Measurements from ENCODE around the gene SATL1.
A peak's percentile ranks its signal among the peaks of the same experiment; 100 is the strongest.
"Not testable (repeated sequence)": the region's sequence is repeated elsewhere in the genome, so short reads cannot be mapped to it uniquely, and the experiment has no call there.

Gene SATL1, protein sequence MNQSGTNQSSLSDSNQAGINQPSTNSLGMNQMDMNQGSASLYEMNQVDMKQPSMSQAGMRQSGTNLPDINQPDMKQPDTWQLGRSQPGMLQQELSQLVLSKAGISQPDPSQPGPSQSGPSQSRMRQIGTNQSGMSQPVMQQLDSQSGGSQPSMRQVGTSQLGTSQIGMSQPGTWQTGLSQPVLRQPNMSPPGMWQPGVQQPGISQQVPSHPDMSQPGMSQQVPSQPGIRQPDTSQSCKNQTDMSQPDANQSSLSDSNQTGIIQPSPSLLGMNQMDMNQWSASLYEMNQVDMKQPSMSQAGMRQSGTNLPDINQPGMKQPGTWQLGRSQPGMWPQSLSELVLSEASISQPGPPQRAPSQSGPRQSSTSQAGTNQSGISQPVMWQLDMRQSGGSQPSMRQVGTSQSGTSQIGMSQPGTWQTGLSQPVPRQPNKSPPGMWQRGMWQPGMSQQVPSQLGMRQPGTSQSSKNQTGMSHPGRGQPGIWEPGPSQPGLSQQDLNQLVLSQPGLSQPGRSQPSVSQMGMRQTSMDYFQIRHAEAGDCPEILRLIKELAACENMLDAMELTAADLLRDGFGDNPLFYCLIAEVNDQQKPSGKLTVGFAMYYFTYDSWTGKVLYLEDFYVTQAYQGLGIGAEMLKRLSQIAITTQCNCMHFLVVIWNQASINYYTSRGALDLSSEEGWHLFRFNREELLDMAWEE

DNA sequence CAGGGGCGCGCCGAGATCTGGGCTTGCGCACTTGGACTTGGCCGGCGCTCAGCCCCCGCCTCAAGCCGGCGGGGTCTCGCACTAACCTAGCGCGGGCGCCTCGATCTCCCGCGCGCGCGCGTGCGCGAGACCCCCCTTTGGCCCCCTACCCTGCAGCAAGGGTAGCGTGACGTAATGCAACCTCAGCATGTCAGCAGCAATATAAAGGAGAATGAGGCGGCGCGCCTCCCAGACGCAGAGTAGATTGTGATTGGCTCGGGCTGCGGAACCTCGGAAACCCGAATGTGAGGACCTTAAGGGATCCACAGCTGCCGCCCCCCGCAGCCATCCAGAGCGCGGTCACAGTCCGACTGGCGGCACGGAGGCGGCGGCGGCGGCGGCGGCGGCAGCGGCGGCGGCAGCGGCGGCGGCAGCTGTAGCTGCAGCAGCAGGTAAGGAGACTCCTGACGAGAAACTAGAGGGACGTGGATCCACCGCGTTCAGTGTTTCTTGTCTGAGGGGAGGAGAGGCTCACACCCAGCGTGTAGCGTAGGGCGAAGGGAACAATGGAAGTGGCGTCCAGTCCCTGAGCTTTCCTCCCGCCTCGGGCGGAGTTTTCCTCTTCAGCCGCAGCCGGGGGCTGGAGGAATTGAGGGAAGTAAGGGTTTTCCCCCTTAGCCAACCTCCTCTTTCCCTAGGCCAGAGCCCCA is at the start of gene SATL1, which contains the start of gene ZNF711:
Gene SATL1 (minus strand): TSS at position 19 of the 689 bp plus-strand sequence. CDS start 134,811 bp downstream, outside the sequence.
Gene ZNF711 (plus strand): TSS at position 231 of the 689 bp plus-strand sequence. CDS start 3,582 bp downstream, outside the sequence.
- ATAC-seq = peak; percentile 65
- peak within 1 kb of the TSS; percentile 88 for H3K27ac Mint-ChIP-seq
- no peaks in the 10 kb centered on the region for H3K36me3 Mint-ChIP-seq
- peak within 1 kb of the TSS; percentile 88 for H3K4me3 Mint-ChIP-seq
- no peaks in the 10 kb centered on the region for H3K27me3 Mint-ChIP-seq
- H3K9me3 Mint-ChIP-seq = no peaks in the 10 kb centered on the region
- peaks cover 13% of the 10 kb centered on the region for H3K4me1 Mint-ChIP-seq

DNA sequence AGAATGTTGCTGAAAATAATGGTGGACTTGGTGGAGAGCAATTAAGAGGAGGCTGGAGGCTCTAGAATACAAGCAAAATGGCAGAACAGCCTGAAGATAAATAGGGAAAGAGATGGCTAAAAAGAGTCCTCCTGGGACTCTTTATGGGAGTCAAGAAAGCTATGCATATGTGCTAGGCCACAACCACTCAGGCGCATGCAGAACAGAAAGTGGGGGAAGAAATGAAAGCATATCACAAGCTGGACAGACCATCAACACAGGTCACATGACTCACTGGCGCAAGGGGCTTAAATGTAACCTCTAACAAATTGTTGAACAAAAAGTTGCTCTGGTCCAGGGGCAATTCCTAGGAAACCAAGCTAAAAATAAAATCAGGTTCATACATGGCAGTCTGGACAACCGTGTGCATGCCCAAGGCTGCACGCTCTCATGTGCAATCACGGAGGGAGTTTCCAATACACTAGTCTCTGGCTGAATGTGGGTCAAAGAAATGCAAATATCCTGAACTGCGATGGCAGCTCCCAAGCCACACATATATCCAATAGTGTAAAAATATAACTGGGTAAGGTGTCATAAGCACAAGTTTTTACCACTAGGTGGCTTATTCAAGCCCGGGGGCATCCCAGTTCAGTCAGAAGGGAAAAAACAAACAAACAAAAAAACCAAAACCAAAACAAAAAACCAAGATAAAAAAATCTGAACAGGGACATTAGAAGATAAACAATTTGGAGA is 45.6 kb upstream of the SATL1 start:
- Mint-ChIP-seq H3K4me3 (no peak overlapping the region), H3K27me3 (no peaks in the 10 kb centered on the region), H3K27ac (no peak overlapping the region), H3K4me1 (no peaks in the 10 kb centered on the region), H3K9me3 (peaks cover 9% of the 10 kb centered on the region), H3K36me3 (peaks cover 9% of the 10 kb centered on the region)
- no peak for ATAC-seq

DNA sequence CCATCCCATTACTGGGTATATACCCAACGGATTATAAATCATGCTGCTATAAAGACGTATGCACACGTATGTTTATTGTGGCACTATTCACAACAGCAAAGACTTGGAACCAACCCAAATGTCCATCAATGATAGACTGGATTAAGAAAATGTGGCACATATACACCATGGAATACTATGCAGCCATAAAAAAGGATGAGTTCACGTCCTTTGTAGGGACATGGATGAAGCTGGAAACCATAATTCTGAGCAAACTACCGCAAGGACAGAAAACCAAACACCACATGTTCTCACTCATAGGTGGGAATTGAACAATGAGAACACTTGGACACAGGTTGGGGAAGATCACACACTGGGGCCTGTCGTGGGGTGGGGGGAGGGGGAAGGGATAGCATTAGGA is 41.7 kb upstream of the SATL1 start:
- H3K27ac Mint-ChIP-seq, H3K36me3 Mint-ChIP-seq, H3K27me3 Mint-ChIP-seq, H3K9me3 Mint-ChIP-seq, H3K4me1 Mint-ChIP-seq, H3K4me3 Mint-ChIP-seq, ATAC-seq: not testable (repeated sequence)

DNA sequence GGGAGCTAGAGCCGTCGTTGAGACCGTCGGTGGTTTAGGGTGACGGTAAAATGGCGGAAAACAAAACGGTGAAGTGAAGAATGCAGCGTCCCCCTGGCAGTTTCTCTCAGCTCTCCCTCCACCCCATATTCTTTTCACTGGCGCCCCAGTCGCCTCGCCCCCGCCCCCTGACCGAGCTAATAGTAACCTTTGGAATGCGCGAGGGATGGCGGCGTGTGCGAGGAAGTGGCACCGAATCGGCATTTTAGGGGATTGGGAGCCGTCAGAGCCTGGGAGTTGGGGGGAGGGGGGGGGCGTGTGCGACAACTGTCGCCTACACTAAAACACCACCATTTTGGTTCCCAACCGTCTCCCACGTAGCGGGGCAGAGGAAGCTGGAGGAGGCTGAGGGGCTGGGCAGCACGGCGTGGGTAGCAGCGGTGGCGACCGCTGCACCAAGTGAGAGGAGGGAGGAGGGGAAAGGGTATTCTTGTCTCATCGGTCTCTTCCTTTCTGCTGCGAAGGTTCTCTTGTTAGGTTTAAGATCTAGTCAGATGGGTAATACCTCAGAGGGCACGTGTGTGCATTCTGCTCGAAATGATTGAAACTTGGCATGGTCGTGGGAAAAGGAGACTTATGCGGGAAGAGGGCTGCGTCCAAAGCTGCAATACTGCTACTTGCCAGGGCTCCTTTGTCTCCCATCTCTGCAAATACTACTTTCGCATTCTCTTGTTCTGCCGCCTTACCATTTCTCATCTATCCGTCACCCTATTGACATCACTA is 1.1 kb upstream of the SATL1 start:
- H3K4me3 Mint-ChIP-seq = peak overlapping the region; percentile 88
- H3K36me3 Mint-ChIP-seq = no peaks in the 10 kb centered on the region
- peaks cover 13% of the 10 kb centered on the region for H3K4me1 Mint-ChIP-seq
- no peaks in the 10 kb centered on the region for H3K9me3 Mint-ChIP-seq
- peak; percentile 47 for ATAC-seq
- H3K27ac Mint-ChIP-seq = peak overlapping the region; percentile 88
- no peaks in the 10 kb centered on the region for H3K27me3 Mint-ChIP-seq

DNA sequence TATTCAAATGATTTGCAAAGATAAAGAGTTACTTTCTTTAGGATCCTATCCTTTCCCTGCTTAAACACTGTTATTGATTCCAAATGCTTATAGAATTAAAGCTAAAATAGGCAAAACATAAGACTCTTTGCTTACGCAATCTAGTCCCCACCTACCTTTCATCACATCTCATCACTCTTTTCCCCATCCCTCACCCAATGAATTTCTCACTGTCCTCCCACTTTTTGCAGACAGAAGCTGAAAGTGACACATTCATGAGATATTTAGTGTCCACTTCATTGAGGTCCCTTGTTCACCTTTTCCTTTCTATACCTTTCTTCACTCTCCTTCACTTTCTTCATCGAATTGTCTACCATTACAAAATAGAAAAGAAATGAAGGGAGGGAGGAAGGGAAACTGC is 424 bp downstream of the SATL1 start:
- Mint-ChIP-seq H3K9me3 (no peaks in the 10 kb centered on the region), H3K36me3 (no peaks in the 10 kb centered on the region), H3K27ac (peak overlapping the region; percentile 88), H3K4me3 (peak overlapping the region; percentile 88), H3K27me3 (no peaks in the 10 kb centered on the region), H3K4me1 (peaks cover 13% of the 10 kb centered on the region)
- no peak for ATAC-seq

DNA sequence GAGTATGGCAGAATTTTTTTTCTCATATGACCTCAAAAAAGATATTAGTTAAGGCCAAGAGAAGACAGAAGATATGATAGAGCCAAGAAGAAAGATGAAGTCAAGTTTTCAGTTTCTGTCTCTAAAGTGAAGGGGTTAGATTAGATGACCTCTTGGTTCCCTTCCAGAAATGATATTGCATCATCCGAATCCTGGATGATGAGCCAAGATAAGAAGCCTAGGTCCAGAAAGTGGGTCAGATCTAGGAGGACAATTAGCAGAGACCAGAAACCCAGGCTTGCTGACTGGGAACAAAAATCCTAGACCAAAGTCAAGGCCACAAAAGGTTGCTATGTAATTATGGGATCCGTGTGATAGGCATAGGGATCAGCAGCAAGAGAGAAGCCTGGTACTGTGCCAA is 20.2 kb downstream of the SATL1 start:
- Mint-ChIP-seq H3K27ac (no peak overlapping the region), H3K4me3 (no peak overlapping the region), H3K27me3 (no peaks in the 10 kb centered on the region), H3K9me3 (no peaks in the 10 kb centered on the region), H3K4me1 (peaks cover 12% of the 10 kb centered on the region), H3K36me3 (no peaks in the 10 kb centered on the region)
- no peak for ATAC-seq

DNA sequence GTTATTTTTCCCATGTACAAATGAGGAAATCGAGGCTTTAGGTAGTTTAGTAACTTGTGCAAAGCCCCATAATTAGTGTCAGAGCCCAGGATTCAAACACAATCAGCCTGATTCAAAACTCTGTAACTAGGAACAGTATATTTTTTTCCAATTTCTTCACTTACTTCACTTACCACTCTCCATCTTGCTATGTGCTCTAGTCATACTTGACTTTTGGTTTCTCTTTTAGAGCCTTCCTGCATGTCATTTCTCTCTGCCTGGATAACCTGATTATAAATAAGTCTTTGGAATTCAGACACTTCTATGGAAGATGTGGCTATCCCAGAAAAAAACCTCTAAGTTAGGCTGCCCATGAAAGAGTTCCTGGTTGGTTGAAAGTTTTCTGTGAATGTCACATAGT is 22.2 kb downstream of the SATL1 start:
- Mint-ChIP-seq H3K9me3 (no peaks in the 10 kb centered on the region), H3K27me3 (no peaks in the 10 kb centered on the region), H3K36me3 (no peaks in the 10 kb centered on the region), H3K27ac (no peak overlapping the region), H3K4me3 (no peak overlapping the region), H3K4me1 (peaks cover 12% of the 10 kb centered on the region)
- ATAC-seq = no peak

DNA sequence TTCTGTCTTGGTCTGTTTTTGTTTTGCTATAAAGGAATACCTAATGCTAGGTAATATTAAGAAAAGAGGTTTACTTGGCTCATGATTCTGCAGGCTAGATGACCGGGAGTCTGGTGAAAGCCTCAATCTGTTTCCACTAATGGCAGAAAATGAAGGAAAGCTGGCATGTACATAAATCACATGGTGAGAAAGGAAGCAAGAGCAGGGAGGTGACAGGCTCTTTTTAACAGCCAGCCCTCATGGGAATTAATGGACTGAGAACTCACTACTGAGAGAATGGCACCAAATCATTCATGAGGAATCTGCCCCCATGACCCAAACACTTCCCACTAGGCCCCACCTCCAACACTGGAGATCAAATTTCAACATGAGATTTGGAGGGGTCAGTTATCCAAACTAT is 27.6 kb downstream of the SATL1 start:
- ATAC-seq = no peak
- no peaks in the 10 kb centered on the region for H3K27me3 Mint-ChIP-seq
- H3K9me3 Mint-ChIP-seq = no peaks in the 10 kb centered on the region
- H3K4me3 Mint-ChIP-seq = no peak overlapping the region
- H3K4me1 Mint-ChIP-seq = peaks cover 4% of the 10 kb centered on the region
- H3K36me3 Mint-ChIP-seq = no peaks in the 10 kb centered on the region
- no peak overlapping the region for H3K27ac Mint-ChIP-seq

DNA sequence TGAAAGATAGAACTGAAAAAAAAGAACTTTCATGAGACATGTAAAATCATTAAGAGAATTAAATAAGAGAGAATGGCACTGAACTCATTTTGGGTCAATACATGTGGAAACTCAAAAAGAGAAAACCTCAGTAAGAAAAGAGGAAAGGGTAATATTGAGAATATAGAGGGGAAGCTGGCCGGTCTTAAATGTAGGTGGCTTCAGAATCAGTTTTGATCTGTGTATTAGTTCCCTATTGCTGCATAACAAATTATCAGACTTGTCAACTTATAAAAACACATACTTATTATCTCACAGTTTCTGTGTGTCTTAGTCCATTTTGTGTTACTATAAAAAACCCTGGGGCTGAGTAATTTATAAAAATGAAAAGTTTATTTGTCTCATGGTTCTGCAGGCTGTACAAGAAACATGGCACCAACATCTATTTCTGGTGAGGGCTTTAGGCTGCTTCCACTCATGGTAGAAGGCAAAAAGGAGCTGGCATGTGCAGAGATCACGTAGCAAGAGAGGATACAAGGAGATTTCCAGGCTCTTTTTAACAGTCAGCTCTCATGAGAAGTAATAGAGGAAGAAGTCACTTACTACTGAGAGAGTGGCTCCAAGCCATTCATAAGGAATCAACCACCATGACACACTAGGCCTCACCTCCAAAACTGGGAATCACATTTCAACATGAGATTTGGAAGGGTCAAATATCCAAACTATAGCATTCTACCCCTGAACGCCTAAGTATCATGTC is 29.6 kb downstream of the SATL1 start:
- Mint-ChIP-seq H3K36me3 (no peaks in the 10 kb centered on the region), H3K4me3 (no peak overlapping the region)
- no peak for ATAC-seq

DNA sequence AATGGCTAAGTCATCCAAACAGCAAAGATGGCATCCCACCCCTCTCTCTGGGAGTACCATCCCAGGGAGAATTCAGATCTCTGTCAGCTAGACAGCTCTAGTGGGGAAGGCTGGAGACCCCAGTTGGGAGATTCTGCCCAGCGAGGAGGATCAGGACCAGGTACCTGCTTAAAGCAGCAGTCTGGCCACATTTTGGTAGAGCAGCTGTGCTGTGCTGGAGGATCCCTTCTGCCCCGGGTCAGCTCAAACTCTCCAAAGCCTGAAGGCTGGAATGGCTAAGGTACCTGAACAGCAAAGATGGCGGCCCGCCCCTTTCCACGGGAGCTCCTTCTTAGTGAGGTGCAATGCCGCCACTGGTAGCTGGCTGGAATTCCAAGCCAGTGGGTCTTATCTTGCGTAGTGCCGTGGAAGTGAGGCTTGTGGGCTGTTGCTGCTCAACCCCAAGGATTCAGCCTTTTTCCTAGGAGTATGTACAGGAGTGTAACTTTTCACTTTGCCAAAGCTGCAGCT is 40.1 kb downstream of the SATL1 start:
- Mint-ChIP-seq H3K4me1 (no peaks in the 10 kb centered on the region), H3K4me3 (no peak overlapping the region), H3K27ac (no peak overlapping the region), H3K9me3 (no peaks in the 10 kb centered on the region), H3K27me3 (no peaks in the 10 kb centered on the region), H3K36me3 (no peaks in the 10 kb centered on the region)
- ATAC-seq = no peak

More for the DNA sequence above, 29.6 kb downstream of the SATL1 start:
- no peaks in the 10 kb centered on the region for H3K27me3 Mint-ChIP-seq
- H3K9me3 Mint-ChIP-seq = no peaks in the 10 kb centered on the region
- no peaks in the 10 kb centered on the region for H3K4me1 Mint-ChIP-seq
- H3K27ac Mint-ChIP-seq = no peak overlapping the region

DNA sequence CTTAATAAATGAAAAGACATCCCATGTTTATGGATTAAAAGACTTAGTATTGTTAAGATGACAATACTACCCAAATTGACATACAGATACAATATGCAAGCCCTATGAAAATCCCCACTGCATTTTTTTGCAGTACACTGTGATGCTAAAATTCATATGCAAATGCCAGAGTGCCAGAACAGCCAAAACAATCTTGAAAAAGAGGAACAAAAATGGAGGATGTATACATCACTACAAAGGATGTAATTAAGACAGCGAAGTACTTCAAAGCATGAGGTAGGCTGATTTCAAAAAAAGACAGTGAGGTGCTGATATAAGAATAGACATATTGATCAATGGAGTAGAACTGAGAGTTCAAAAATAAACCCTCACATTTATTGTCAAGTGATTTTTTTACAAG is 47.3 kb downstream of the SATL1 start:
- no peak for ATAC-seq
- peaks cover 6% of the 10 kb centered on the region for H3K9me3 Mint-ChIP-seq

DNA sequence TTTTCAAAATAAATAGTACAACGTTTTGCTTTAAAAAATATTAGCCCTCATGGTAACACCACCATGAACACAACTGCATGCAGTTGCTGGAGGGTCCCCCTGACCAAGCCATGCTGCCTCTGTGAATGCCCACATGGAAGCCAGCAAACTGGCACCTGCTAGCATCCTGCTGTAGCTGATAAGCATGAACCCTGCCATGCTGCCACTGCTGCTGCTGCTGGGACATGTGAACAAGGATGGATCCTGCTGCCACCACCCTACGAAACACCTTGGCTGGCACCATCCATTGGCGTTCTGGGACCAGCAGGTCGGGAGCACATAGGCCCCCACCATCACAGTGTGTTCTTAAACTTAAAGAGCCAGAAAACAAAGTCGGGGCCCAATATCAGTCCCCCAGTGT is 83.9 kb downstream of the SATL1 start:
- no peaks in the 10 kb centered on the region for H3K27me3 Mint-ChIP-seq
- no peaks in the 10 kb centered on the region for H3K36me3 Mint-ChIP-seq
- H3K4me1 Mint-ChIP-seq = peaks cover 11% of the 10 kb centered on the region
- H3K27ac Mint-ChIP-seq = no peak overlapping the region
- H3K4me3 Mint-ChIP-seq = no peak overlapping the region
- no peak for ATAC-seq
- H3K9me3 Mint-ChIP-seq = no peaks in the 10 kb centered on the region

More for the DNA sequence above, 47.3 kb downstream of the SATL1 start:
- Mint-ChIP-seq H3K36me3 (no peaks in the 10 kb centered on the region), H3K4me1 (no peaks in the 10 kb centered on the region), H3K27ac (no peak overlapping the region), H3K4me3 (no peak overlapping the region), H3K27me3 (no peaks in the 10 kb centered on the region)

DNA sequence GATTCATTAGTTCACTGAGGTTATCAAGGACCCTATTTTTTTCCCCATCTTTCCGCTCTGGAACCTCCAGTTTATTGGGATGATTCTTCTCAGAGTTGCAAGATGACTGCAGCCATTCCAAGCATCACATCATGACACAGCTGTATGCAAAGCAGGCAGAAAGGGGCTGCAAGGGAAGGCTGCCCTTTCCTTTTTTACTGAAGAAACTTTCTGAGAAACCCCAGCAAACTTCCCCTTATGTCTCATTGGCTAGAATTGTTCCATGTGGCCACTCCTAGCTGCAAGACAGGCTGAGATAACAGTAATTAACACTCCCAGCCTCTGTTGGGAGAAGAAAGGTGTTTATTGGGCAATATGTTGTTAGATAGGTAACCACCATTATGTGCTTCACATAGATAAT is 102.6 kb downstream of the SATL1 start:
- no peaks in the 10 kb centered on the region for H3K9me3 Mint-ChIP-seq
- H3K36me3 Mint-ChIP-seq = no peaks in the 10 kb centered on the region
- no peaks in the 10 kb centered on the region for H3K27me3 Mint-ChIP-seq
- peak; percentile 68 for ATAC-seq
- no peak overlapping the region for H3K4me3 Mint-ChIP-seq
- no peaks in the 10 kb centered on the region for H3K4me1 Mint-ChIP-seq
- no peak overlapping the region for H3K27ac Mint-ChIP-seq

DNA sequence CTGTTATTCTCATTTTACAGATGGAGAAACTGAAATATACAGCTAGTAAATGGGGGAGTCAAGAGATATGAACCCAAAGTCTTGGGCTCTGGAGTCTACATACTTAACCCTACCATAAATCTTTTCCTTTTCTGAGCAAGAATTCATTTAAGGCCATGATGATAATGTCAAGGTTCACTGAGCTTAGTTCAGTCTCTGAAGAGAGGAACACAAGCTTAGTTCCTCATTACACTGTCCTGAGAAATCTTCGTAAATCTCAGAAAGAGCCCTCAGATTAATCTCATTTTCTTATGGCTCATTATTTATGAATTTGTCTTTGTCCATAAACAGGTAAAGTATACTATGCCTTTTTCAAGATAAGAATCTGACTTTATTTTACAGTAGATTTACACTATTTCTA is 104.2 kb downstream of the SATL1 start:
- Mint-ChIP-seq H3K36me3 (no peaks in the 10 kb centered on the region), H3K9me3 (no peaks in the 10 kb centered on the region), H3K27me3 (no peaks in the 10 kb centered on the region), H3K27ac (no peak overlapping the region), H3K4me1 (no peaks in the 10 kb centered on the region), H3K4me3 (no peak overlapping the region)
- no peak for ATAC-seq
